ENCODE measurements around the gene EXOC4. TPM values are rescaled to one million over a fixed set of nuclear protein-coding genes. Genes with fewer than 3 reads are reported as not detected.

The EXOC4 gene
- total RNA-seq, 4 donors from 2014 or later: 82.4 to 204 (median 128) TPM

DNA sequence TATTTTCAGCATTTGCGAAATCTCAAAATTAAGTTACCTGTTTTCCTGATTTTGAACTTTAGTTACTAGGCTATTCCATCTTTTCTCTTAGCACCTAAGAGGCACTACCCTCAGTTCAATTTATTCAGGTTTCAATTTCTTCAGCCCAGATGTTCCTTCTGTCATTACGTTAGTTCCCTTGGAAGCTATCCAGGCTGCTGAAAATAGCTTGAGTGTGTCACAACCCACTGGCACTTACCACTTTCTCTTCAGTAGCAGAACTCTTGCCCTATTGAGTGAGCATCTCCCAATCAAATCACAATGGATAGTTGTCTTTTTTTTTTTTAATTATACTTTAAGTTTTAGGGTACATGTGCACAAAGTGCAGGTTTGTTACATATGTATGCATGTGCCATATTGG, 541.6 kb downstream of the EXOC4 start:
- in situ Hi-C loops (cut with MboI; ENCODE audit: low pct_ligation_motif_present in 1 of 4, low pct_unique_long_range_greater_than_20kb in 1 of 4, low sequenced_read_pairs in 3 of 4): loop anchor here in 1 of 4 donors (10.0 kb wide), 1 partner anchor 60 kb away; no protein-coding TSS in a partner anchor
- Histone ChIP-seq H3K27me3 (no peaks in the 10 kb centered on the region), H3K9me3 (no peaks in the 10 kb centered on the region), H3K4me3 (no peak overlapping the region), H3K27ac (no peak overlapping the region), H3K36me3 (no peaks in the 10 kb centered on the region), H3K4me1 (no peaks in the 10 kb centered on the region)
- intact Hi-C loops (cut with DNase I; ENCODE audit: low total_unique reads): no loop called here
- TF ChIP-seq CTCF (IDR thresholded peaks at IDR 0.05): no peak
- TF ChIP-seq EP300 (IDR thresholded peaks at IDR 0.05; ENCODE audit: low read depth): no peak
- TF ChIP-seq POLR2AphosphoS5 (IDR thresholded peaks at IDR 0.05): no peak
- TF ChIP-seq POLR2A (IDR thresholded peaks at IDR 0.05): no peak
- WGBS, 2 donors (ENCODE audit: low coverage in 1 of 2): 50 to 100% methylated on average over 1 to 2 of the region's 2 CpGs
- DNase-seq: no peak

DNA sequence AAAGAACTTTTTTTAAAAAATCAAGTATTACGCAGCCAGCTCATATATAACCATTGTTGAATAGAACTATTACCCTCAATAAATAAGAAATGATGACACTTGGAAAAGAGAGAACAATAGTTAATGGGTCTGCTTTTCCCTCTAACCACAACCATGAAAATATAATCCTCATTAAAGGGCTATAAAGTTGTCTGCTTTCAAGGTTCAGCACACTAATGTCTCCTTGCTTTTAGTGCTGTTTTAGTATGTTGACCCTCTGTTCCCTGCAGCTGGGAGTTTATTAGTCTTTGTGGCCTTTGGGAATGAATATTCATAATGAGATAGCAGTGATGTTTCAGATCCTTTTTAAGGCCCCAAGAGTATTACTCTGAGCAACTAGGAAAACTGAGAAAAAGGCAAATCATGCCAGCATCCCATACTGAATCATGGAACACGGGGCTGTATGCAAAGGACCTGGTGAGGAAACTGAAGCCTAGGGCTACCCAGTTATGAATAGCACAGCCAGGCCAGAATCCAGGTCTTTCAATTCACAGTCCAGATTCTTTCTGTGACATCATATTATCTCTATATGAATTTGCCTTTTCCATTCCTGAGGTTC, 542.3 kb downstream of the EXOC4 start:
- TF ChIP-seq CTCF (IDR thresholded peaks at IDR 0.05): no peak
- TF ChIP-seq EP300 (IDR thresholded peaks at IDR 0.05; ENCODE audit: low read depth): no peak
- no peak for TF ChIP-seq POLR2A (IDR thresholded peaks at IDR 0.05)
- TF ChIP-seq POLR2AphosphoS5 (IDR thresholded peaks at IDR 0.05): no peak
- no peaks in the 10 kb centered on the region for H3K27me3 ChIP-seq
- in situ Hi-C loops (cut with MboI; ENCODE audit: low pct_ligation_motif_present in 1 of 4, low pct_unique_long_range_greater_than_20kb in 1 of 4, low sequenced_read_pairs in 3 of 4) (loop anchor here in 1 of 4 donors (10.0 kb wide), 1 partner anchor 60 kb away; no protein-coding TSS in a partner anchor), intact Hi-C loops (cut with DNase I; ENCODE audit: low total_unique reads) (no loop called here)
- H3K27ac ChIP-seq: no peak overlapping the region
- DNase-seq: no peak
- H3K4me3 ChIP-seq: no peak overlapping the region
- no peaks in the 10 kb centered on the region for H3K36me3 ChIP-seq
- no peaks in the 10 kb centered on the region for H3K4me1 ChIP-seq
- no peaks in the 10 kb centered on the region for H3K9me3 ChIP-seq
- WGBS, 2 donors (ENCODE audit: low coverage in 1 of 2): 82 to 89% methylated on average over 2 of the region's 2 CpGs

DNA sequence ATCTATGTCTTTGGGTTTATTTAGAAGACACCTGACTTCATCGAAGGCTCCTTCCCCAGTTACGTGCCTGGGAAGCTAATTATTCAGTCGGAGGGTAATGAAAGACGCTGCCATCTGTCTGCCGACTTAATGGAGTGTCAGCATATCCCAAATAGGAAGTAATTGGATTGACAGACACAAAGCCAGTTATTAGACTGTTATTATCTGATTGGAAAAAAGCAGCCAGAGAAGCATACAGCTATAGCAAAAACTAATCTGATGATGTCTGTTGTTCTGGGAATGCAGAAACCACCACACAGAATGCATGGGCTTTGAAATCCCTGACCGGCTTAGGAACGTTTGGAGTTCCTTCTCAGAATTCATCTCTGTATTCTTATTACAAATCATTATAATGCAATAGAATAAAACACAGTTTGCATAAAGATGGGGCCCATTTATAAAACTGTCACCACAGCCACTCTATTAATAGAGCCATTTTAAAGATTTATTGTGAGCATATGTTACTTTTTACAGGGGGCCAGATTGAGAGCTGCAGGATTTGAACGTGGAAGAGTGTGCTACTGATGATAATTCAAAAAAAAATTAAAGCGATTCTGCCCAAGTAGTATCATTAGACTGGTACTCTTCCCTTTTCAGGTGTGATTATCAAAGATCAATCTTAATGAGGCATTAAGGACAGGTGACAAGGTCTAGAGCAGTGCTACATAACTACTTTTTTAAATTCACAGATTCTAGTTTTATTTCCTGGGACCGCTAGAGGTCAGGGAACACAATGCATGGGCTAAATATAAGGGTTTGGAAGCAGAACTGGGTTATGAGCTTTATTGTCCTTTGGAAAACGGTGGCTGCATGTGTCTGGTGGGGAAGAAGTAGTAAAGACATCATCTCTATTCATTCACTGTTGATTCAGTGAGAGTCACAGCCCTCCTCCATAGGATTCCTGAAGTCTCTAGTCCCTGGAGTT, 544.2 kb downstream of the EXOC4 start:
- Histone ChIP-seq H3K4me1 (no peaks in the 10 kb centered on the region), H3K27me3 (no peaks in the 10 kb centered on the region), H3K9me3 (no peaks in the 10 kb centered on the region), H3K36me3 (no peaks in the 10 kb centered on the region), H3K27ac (no peak overlapping the region), H3K4me3 (no peak overlapping the region)
- in situ Hi-C loops (cut with MboI; ENCODE audit: low pct_ligation_motif_present in 1 of 4, low pct_unique_long_range_greater_than_20kb in 1 of 4, low sequenced_read_pairs in 3 of 4) (loop anchor here in 1 of 4 donors (10.0 kb wide), 1 partner anchor 62 kb away; no protein-coding TSS in a partner anchor), intact Hi-C loops (cut with DNase I; ENCODE audit: low total_unique reads) (no loop called here)
- DNase-seq: no peak
- WGBS, 2 donors (ENCODE audit: low coverage in 1 of 2): 81 to 87% methylated on average over 5 to 11 of the region's 11 CpGs
- TF ChIP-seq EP300 (IDR thresholded peaks at IDR 0.05; ENCODE audit: low read depth) (no peak), POLR2A (IDR thresholded peaks at IDR 0.05) (no peak), POLR2AphosphoS5 (IDR thresholded peaks at IDR 0.05) (no peak), CTCF (IDR thresholded peaks at IDR 0.05) (no peak)

DNA sequence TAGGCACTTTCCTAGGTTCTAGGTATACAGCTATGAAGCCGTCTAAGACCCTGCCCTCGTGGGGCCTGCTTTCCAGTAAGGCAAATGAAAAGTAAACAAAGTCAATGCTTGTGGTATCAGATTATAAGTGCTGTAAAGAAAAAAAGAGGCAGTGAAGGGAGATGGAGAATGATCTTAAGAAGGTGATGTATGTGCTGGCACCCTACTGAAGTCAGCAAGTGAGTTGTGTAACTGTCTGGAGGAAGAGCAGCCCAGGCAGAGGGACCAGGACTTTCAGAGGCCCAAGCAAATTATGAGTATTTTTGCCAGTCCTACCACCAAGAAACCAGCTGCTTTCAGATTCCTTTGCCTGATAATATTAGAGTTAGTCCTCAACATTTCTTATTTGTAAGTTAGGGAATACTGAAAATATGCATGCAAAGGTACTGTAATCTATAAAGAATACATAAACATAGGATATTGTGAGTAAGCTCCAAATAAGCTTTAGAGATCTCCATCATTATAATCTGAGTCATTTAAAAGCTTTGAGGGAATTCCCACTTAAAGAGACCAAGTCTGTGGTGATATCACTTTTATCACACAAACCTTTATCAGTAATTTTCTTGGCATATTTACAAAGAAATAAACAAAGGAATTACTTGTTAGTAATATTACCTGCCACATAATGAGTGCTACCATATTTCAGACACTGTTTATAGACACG, 545.1 kb downstream of the EXOC4 start:
- Histone ChIP-seq H3K9me3 (no peaks in the 10 kb centered on the region), H3K27me3 (no peaks in the 10 kb centered on the region), H3K4me3 (no peak overlapping the region), H3K27ac (no peak overlapping the region), H3K4me1 (no peaks in the 10 kb centered on the region), H3K36me3 (no peaks in the 10 kb centered on the region)
- 67 to 94% methylated on average over 3 of the region's 3 CpGs for WGBS, 2 donors (ENCODE audit: low coverage in 1 of 2)
- in situ Hi-C loops (cut with MboI; ENCODE audit: low pct_ligation_motif_present in 1 of 4, low pct_unique_long_range_greater_than_20kb in 1 of 4, low sequenced_read_pairs in 3 of 4): loop anchor here in 1 of 4 donors (10.0 kb wide), 1 partner anchor 63 kb away; no protein-coding TSS in a partner anchor
- TF ChIP-seq POLR2A (IDR thresholded peaks at IDR 0.05): no peak
- no peak for TF ChIP-seq EP300 (IDR thresholded peaks at IDR 0.05; ENCODE audit: low read depth)
- TF ChIP-seq POLR2AphosphoS5 (IDR thresholded peaks at IDR 0.05): no peak
- TF ChIP-seq CTCF (IDR thresholded peaks at IDR 0.05): no peak
- intact Hi-C loops (cut with DNase I; ENCODE audit: low total_unique reads): no loop called here
- DNase-seq: no peak

Measured in transverse colon (tissue), 4 donors.